K562 (cell line): Measurements from ENCODE around the gene EMX2. TPM values are rescaled to one million over a fixed set of nuclear protein-coding genes. Genes with fewer than 3 reads are reported as not detected.

ENCODE experiments used
- ATAC-seq: fragments of 200-7000 bp; cut with Tn5 transposase; 3 replicates; pipeline ENCODE4 v1.9.1; 2020; ENCODE audit warnings: moderate library complexity
- BruUV-seq: library from RNA; stranded (reverse); fragments of 400-500 nt; replicated peaks from 2 replicates; lab custom pipeline; 2021; lab: Mats Ljungman, UMichigan
- CTCF ChIA-PET: fragments of 300-600 bp; formaldehyde crosslinking; extraction: SDS; loops from one replicate; lab custom pipeline; 2021; ENCODE audit warnings: low intra/inter-chr PET ratio; lab: Yijun Ruan, JAX
- POLR2A ChIA-PET: fragments of 300-600, 350-650 bp; sonication (Branson Sonifier 250); formaldehyde crosslinking; extraction: SDS; loops from one replicate; lab custom pipeline; 2021; ENCODE audit warnings: antibody characterized with exemption, inconsistent platforms; lab: Yijun Ruan, JAX
- DNase-seq, 4 experiments: peaks; one replicate each; pipeline versions ENCODE4 v3.0.0 to v3.0.0-alpha.2; 2011 to 2018; ENCODE audit warnings: low spot score in 3 of 4, mixed read lengths in 3 of 4; ENCODE audit errors: extremely low read depth in 1 of 4
- FAIRE-seq: peaks from 2 replicates; lab custom pipeline; 2011; peaks lifted over from hg19 to GRCh38; lab: Jason Lieb, UNC
- H2AFZ ChIP-seq: 2 replicates; pipeline ENCODE4 v1.6.0; 2011; ENCODE audit warnings: low read depth, low read length, control low read depth, inconsistent platforms
- H3K27ac ChIP-seq: fragments of 200-600 bp; 3 replicates; pipeline ENCODE4 v1.8.0; 2011; ENCODE audit warnings: low read depth, mild to moderate bottlenecking, control low read depth, inconsistent platforms, low read length, moderate library complexity, mixed read lengths; ENCODE audit errors: extremely low read depth
- H3K27me3 ChIP-seq, 2 experiments: fragments of 300-600 bp in 1 of 2; 2 replicates in 1 of 2; 3 replicates in 1 of 2; pipeline versions ENCODE4 v1.6.0 to v1.8.0; 2011; ENCODE audit warnings: inconsistent platforms in 2 of 2, low read length in 2 of 2, mild to moderate bottlenecking in 1 of 2, mixed read lengths in 1 of 2, moderate library complexity in 1 of 2; ENCODE audit not compliant: control insufficient read depth in 2 of 2, insufficient read depth in 2 of 2
- H3K36me3 ChIP-seq: fragments of 300-600 bp; 3 replicates; pipeline ENCODE4 v1.8.0; 2011; ENCODE audit warnings: mild to moderate bottlenecking, low read length, inconsistent platforms; ENCODE audit not compliant: control insufficient read depth, insufficient read depth
- H3K4me1 ChIP-seq, 2 experiments: fragments of 200-600 bp in 1 of 2; replicated peaks in 1 of 2; 2 replicates in 1 of 2; 3 replicates in 1 of 2; pipeline versions ENCODE4 v1.5.1 to v1.8.0; 2011; ENCODE audit warnings: inconsistent platforms in 2 of 2, low read length in 2 of 2, mild to moderate bottlenecking in 1 of 2, mixed read lengths in 1 of 2, moderate library complexity in 1 of 2; ENCODE audit not compliant: control insufficient read depth in 2 of 2, insufficient read depth in 2 of 2
- H3K4me2 ChIP-seq: 2 replicates; pipeline ENCODE4 v1.6.1; 2011; ENCODE audit warnings: low read length, control low read depth, inconsistent platforms, mixed read lengths; ENCODE audit not compliant: insufficient read depth
- H3K4me3 ChIP-seq: fragments of 200-600 bp; sonication (generic), shearing (Covaris generic); 2 replicates; pipeline ENCODE4 v1.5.1; 2016; ENCODE audit warnings: control low read depth, inconsistent platforms
- H3K79me2 ChIP-seq: fragments of 200-600 bp; 3 replicates; pipeline ENCODE4 v1.8.0; 2011; ENCODE audit warnings: low read length, inconsistent platforms; ENCODE audit not compliant: control insufficient read depth, insufficient read depth
- H3K9ac ChIP-seq, 2 experiments: 2 replicates each; pipeline versions ENCODE4 v1.6.0 to v1.6.1; 2011; ENCODE audit warnings: low read depth in 2 of 2, low read length in 2 of 2, control low read depth in 1 of 2, inconsistent platforms in 1 of 2, mild to moderate bottlenecking in 1 of 2, mixed read lengths in 1 of 2; ENCODE audit not compliant: insufficient read depth in 1 of 2
- H3K9me1 ChIP-seq: one replicate; pipeline ENCODE4 v1.6.0; 2011; ENCODE audit warnings: inconsistent platforms, mild to moderate bottlenecking, low read length, moderate library complexity; ENCODE audit not compliant: control insufficient read depth, insufficient read depth
- H3K9me3 ChIP-seq: replicated peaks from 2 replicates; pipeline ENCODE4 v1.5.1; 2011; ENCODE audit warnings: low read depth, low read length, inconsistent platforms; ENCODE audit not compliant: control insufficient read depth, insufficient read depth
- H4K20me1 ChIP-seq: replicated peaks from 2 replicates; pipeline ENCODE4 v1.6.1; 2011; ENCODE audit warnings: low read length, inconsistent platforms, mixed read lengths; ENCODE audit not compliant: control insufficient read depth, insufficient read depth
- BRD9 ChIP-seq: fragments of 450-650 bp; IDR thresholded peaks from 2 replicates; pipeline ENCODE4 v1.6.1; 2018; ENCODE audit warnings: low read depth; ENCODE audit not compliant: partially characterized antibody
- CBFA2T3 ChIP-seq: fragments of 450-650 bp; IDR thresholded peaks from 2 replicates; pipeline ENCODE4 v1.6.1; 2017
- CBX3 ChIP-seq, 2 experiments: IDR thresholded peaks; 1 replicate in 1 of 2; 2 replicates in 1 of 2; pipeline ENCODE4 v1.6.1; 2012; ENCODE audit warnings: inconsistent platforms in 2 of 2, low read length in 2 of 2, borderline replicate concordance in 1 of 2, control low read depth in 1 of 2
- KAT7 ChIP-seq: sonication (generic); formaldehyde crosslinking; IDR thresholded peaks from 2 replicates; pipeline ENCODE4 v1.8.0; 2022; ENCODE audit warnings: missing genetic modification reagents, mild to moderate bottlenecking, borderline replicate concordance
- NFIX ChIP-seq: fragments of 250-450 bp; sonication (Bioruptor Pico); IDR thresholded peaks from 2 replicates; pipeline ENCODE4 v1.4.0; 2020; ENCODE audit warnings: low read depth, mild to moderate bottlenecking, moderate library complexity
- PHF21A ChIP-seq: fragments of 450-650 bp; IDR thresholded peaks from 2 replicates; pipeline ENCODE4 v1.6.1; 2017; ENCODE audit warnings: low read depth, borderline replicate concordance
- SMARCB1 ChIP-seq: IDR thresholded peaks from 2 replicates; pipeline ENCODE4 v1.6.1; 2011; ENCODE audit warnings: improper control_type of control experiment, low read depth; ENCODE audit not compliant: insufficient read length
- YY1 ChIP-seq, 3 experiments: IDR thresholded peaks; 2 replicates each; pipeline ENCODE4 v1.6.1; 2011; ENCODE audit warnings: low read length in 2 of 3, mild to moderate bottlenecking in 2 of 3, moderate library complexity in 2 of 3, borderline replicate concordance in 1 of 3, control low read depth in 1 of 3, low read depth in 1 of 3; ENCODE audit not compliant: insufficient read depth in 3 of 3, insufficient replicate concordance in 2 of 3, control insufficient read depth in 1 of 3, insufficient read length in 1 of 3; ENCODE audit errors: extremely low read depth in 1 of 3
- ZNF24 ChIP-seq: fragments of 450-650 bp; IDR thresholded peaks from 2 replicates; pipeline ENCODE4 v1.6.1; 2016
- WGBS: fragments of 100-300 bp; shearing (Covaris generic); methylation state at CpG from one replicate; pipeline ENCODE4 v1.1.6; 2016; ENCODE audit warnings: low coverage, mixed read lengths; ENCODE audit not compliant: insufficient coverage; ENCODE audit errors: missing lambda C conversion rate; 5-methylcytosine and 5-hydroxymethylcytosine counted together
- in situ Hi-C: fragments of 300-500 bp; cut with MboI; formaldehyde crosslinking; loops from 4 replicates; pipeline ENCODE4 v1.15.0; 2018; ENCODE audit warnings: inconsistent platforms, mixed read lengths
- intact Hi-C: fragments of 100-400 bp; cut with micrococcal nuclease; formaldehyde crosslinking; loops from 2 replicates; pipeline ENCODE4 v1.14.2; 2022
- polyA plus RNA-seq, 8 experiments: library from polyadenylated mRNA; depleted of rRNA in 4 of 8; stranded (reverse) in 5 of 8; unstranded in 3 of 8; fragments of >200 nt; fragmentation: Nextera tagmentation in 2 of 8; fragmentation: Illumina TruSeq in 1 of 8; extraction: Ambion mirVana in 2 of 8; extraction: Trizol in 1 of 8; gene quantifications; 2 replicates each; pipeline versions ENCODE4 v1.2.1 to v1.2.3, GENCODE V29; 2011 to 2014; ENCODE audit warnings: inconsistent platforms in 1 of 8, missing spikeins in 1 of 8
- total RNA-seq, 7 experiments: library from RNA; depleted of rRNA in 6 of 7; stranded (reverse); fragments of >200 nt in 6 of 7; fragmentation: Illumina TruSeq in 2 of 7; extraction: Trizol in 2 of 7; gene quantifications; 2 replicates each; pipeline versions ENCODE4 v1.2.1 to v1.2.3, GENCODE V29; 2011 to 2021; ENCODE audit warnings: low replicate concordance in 1 of 7

EMX2 gene
- total and polyA plus RNA-seq, 9 of the 15 experiments (the other 6 are each of a cell fraction or from before 2014, with no cell fraction given): not detected

DNA sequence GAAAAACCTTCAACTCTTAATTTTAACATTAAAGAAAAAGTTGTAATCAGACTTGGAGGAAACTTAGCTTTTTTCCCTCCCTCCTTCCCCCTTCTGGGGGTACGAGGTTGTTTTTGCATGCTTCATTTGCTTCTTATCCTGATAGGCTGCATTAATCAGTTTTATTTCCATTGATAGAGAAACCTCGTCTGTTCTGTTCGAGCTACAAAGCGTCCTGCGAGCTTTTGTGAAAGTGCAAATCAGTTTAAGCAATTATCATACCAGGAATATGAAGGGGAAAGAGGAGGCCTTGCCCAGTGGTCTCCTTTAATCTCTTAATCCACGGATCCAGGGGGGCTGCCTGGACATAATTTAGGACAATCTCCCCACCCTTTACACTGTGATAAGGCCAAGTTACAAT, 7.5 kb downstream of the EMX2 start:
- no peaks in the 10 kb centered on the region for H3K36me3 ChIP-seq
- intact Hi-C loops: loop anchor here (5.0 kb wide), 1 partner anchor 62 kb away; no protein-coding TSS in a partner anchor
- H3K4me2 ChIP-seq: no peak overlapping the region
- 0% methylated on average over 5 of the region's 6 CpGs for WGBS
- H3K4me3 ChIP-seq: no peak overlapping the region
- no peak overlapping the region for H3K27ac ChIP-seq
- ATAC-seq: no peak
- no peaks in the 10 kb centered on the region for H3K9me3 ChIP-seq
- no peak overlapping the region for H2AFZ ChIP-seq
- in situ Hi-C loops: no loop called here
- H3K9ac ChIP-seq: no peak overlapping the region
- H3K79me2 ChIP-seq: no peaks in the 10 kb centered on the region
- no peaks in the 10 kb centered on the region for H3K9me1 ChIP-seq
- no peak for FAIRE-seq
- peaks cover 8 to 71% of the 10 kb centered on the region in 2 experiments for H3K27me3 ChIP-seq
- no TSS peak for BruUV-seq
- no peaks in the 10 kb centered on the region for H4K20me1 ChIP-seq
- H3K4me1 ChIP-seq: peaks cover 0 to 19% of the 10 kb centered on the region in 2 experiments; a peak in 2 of 5 replicates
- CTCF ChIA-PET: interaction anchor here (0.7 kb wide), 1 partner anchor 691 kb away, joined by 5 read pairs; no protein-coding TSS in a partner anchor
- POLR2A ChIA-PET: no interaction called here
- TF ChIP-seq CBX3 (IDR thresholded peaks at IDR 0.05; ENCODE audit: borderline replicate concordance in 1 of 2, low read length in 2 of 2) (no peak), SMARCB1 (no peak), PHF21A (no peak), BRD9 (no peak), KAT7 (CRISPR knock-in tag) (no peak), YY1 (IDR thresholded peaks at IDR 0.05; ENCODE audit: borderline replicate concordance in 1 of 3, control insufficient read depth in 1 of 3, extremely low read depth in 1 of 3, insufficient read depth in 3 of 3, insufficient read length in 1 of 3, insufficient replicate concordance in 2 of 3, low read depth in 1 of 3, low read length in 2 of 3) (no peak), CBFA2T3 (no peak), ZNF24 (no peak), NFIX (CRISPR knock-in tag) (no peak)
- DNase-seq: no peak
